ENCODE data around the gene SF3B2. TPM values are rescaled to one million over a fixed set of nuclear protein-coding genes. Genes with fewer than 3 reads are reported as not detected.

The SF3B2 gene
- total RNA-seq, 2 donors from 2014 or later, result 209 to 254 TPM

- H3K36me3 Mint-ChIP-seq (ENCODE audit: low read depth), result peaks cover 17% of the 10 kb centered on the region
- Histone ChIP-seq H3K4me1 (ENCODE audit: control insufficient read depth, insufficient read depth, low read length) (peaks cover 4% of the 10 kb centered on the region), H3K27ac (ENCODE audit: low read depth, low read length) (no peak overlapping the region), H3K27me3 (ENCODE audit: control insufficient read depth, insufficient read depth, low read length, poor library complexity, severe bottlenecking) (no peaks in the 10 kb centered on the region), H3K4me3 (ENCODE audit: low read length) (no peak overlapping the region), H3K36me3 (ENCODE audit: control insufficient read depth, insufficient read depth, low read length) (no peaks in the 10 kb centered on the region), H3K9ac (ENCODE audit: extremely low read depth, low read length, poor library complexity, severe bottlenecking) (no peak overlapping the region), H3K9me3 (ENCODE audit: control insufficient read depth, low read length) (no peaks in the 10 kb centered on the region)
- H3K27ac Mint-ChIP-seq, result no peak overlapping the region
- H3K4me3 Mint-ChIP-seq, result no peak overlapping the region
- H3K27me3 Mint-ChIP-seq (ENCODE audit: insufficient read depth), result no peaks in the 10 kb centered on the region
- no peak for DNase-seq
- 94 to 97% methylated on average over 64 to 81 of the region's 81 CpGs for WGBS, 2 experiments (ENCODE audit: insufficient coverage in 1 of 2, insufficient read length in 1 of 2)
- peaks cover 5% of the 10 kb centered on the region for H3K9me3 Mint-ChIP-seq
- H3K4me1 Mint-ChIP-seq, result peaks cover 10% of the 10 kb centered on the region
- no peak for TF ChIP-seq CTCF (conservative IDR thresholded peaks at IDR 0.05)
Measured at GRCh38 chr11:66042227-66042995, 9.8 kb upstream of the SF3B2 start.

- no peak for TF ChIP-seq CTCF (conservative IDR thresholded peaks at IDR 0.05)
- Mint-ChIP-seq H3K9me3 (no peaks in the 10 kb centered on the region), H3K4me1 (peaks cover 12% of the 10 kb centered on the region), H3K36me3 (ENCODE audit: low read depth) (peaks cover 17% of the 10 kb centered on the region), H3K27ac (no peak overlapping the region), H3K4me3 (no peak overlapping the region), H3K27me3 (ENCODE audit: insufficient read depth) (peaks cover 2% of the 10 kb centered on the region)
- WGBS, 2 experiments (ENCODE audit: insufficient coverage in 1 of 2, insufficient read length in 1 of 2), result 96 to 98% methylated on average over 64 to 88 of the region's 88 CpGs
- DNase-seq, result no peak
- Histone ChIP-seq H3K4me1 (ENCODE audit: control insufficient read depth, insufficient read depth, low read length) (peaks cover 4% of the 10 kb centered on the region), H3K9ac (ENCODE audit: extremely low read depth, low read length, poor library complexity, severe bottlenecking) (no peak overlapping the region), H3K4me3 (ENCODE audit: low read length) (no peak overlapping the region), H3K27ac (ENCODE audit: low read depth, low read length) (no peak overlapping the region), H3K27me3 (ENCODE audit: control insufficient read depth, insufficient read depth, low read length, poor library complexity, severe bottlenecking) (no peaks in the 10 kb centered on the region), H3K9me3 (ENCODE audit: control insufficient read depth, low read length) (no peaks in the 10 kb centered on the region), H3K36me3 (ENCODE audit: control insufficient read depth, insufficient read depth, low read length) (no peaks in the 10 kb centered on the region)
Measured at GRCh38 chr11:66042996-66043906, 8.9 kb upstream of the SF3B2 start.

GRCh38 chr11:66044757-66045156 lies 7.4 kb upstream of the SF3B2 start:
- Mint-ChIP-seq H3K27me3 (ENCODE audit: insufficient read depth) (peaks cover 4% of the 10 kb centered on the region), H3K9me3 (no peaks in the 10 kb centered on the region), H3K36me3 (ENCODE audit: low read depth) (peaks cover 17% of the 10 kb centered on the region), H3K27ac (no peak overlapping the region), H3K4me3 (no peak overlapping the region), H3K4me1 (peaks cover 15% of the 10 kb centered on the region)
- 82 to 87% methylated on average over 6 of the region's 6 CpGs for WGBS, 2 experiments (ENCODE audit: insufficient coverage in 1 of 2, insufficient read length in 1 of 2)
- no peaks in the 10 kb centered on the region for H3K36me3 ChIP-seq (ENCODE audit: control insufficient read depth, insufficient read depth, low read length)
- H3K27ac ChIP-seq (ENCODE audit: low read depth, low read length), result no peak overlapping the region
- H3K9me3 ChIP-seq (ENCODE audit: control insufficient read depth, low read length), result no peaks in the 10 kb centered on the region
- H3K4me1 ChIP-seq (ENCODE audit: control insufficient read depth, insufficient read depth, low read length), result peaks cover 4% of the 10 kb centered on the region
- H3K4me3 ChIP-seq (ENCODE audit: low read length), result no peak overlapping the region
- H3K27me3 ChIP-seq (ENCODE audit: control insufficient read depth, insufficient read depth, low read length, poor library complexity, severe bottlenecking), result no peaks in the 10 kb centered on the region
- no peak for TF ChIP-seq CTCF (conservative IDR thresholded peaks at IDR 0.05)
- H3K9ac ChIP-seq (ENCODE audit: extremely low read depth, low read length, poor library complexity, severe bottlenecking), result no peak overlapping the region
- no peak for DNase-seq
